ENCODE measurements around the gene KRTAP10-1. TPM values are rescaled to one million over a fixed set of nuclear protein-coding genes. Genes with fewer than 3 reads are reported as not detected.
"Not testable (repeated sequence)": the region's sequence is repeated elsewhere in the genome, so short reads cannot be mapped to it uniquely, and the experiment has no call there.

Gene KRTAP10-1
- total RNA-seq, 4 donors from 2014 or later: not detected

DNA sequence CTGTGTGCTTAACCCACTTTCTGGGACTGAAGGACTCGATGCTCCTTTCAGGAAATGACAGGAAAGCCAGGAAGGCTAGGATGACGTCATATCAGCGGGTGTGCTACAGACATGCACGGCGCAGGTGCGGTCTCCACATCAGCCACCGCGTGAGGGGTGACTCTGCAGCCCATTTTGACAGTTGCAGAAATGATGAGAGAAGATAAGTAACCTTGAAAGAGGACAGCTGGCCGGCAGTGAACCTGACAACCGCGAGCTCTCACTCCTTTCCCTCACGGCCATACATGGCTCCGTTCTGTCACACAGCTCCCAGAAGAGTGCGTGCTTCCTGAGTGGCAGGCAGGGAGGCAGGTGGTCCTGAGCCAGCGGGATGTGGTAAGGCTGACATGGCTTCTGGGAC is 42.1 kb upstream of the KRTAP10-1 start:
- H3K4me3 ChIP-seq: no peak overlapping the region
- DNase-seq: no peak
- no peaks in the 10 kb centered on the region for H3K4me1 ChIP-seq
- intact Hi-C loops (cut with DNase I; ENCODE audit: low total_unique reads): no loop called here
- H3K36me3 ChIP-seq: no peaks in the 10 kb centered on the region
- peaks cover 0 to 4% of the 10 kb centered on the region in 2 donors for H3K27me3 ChIP-seq
- H3K27ac ChIP-seq: no peak overlapping the region
- TF ChIP-seq, protein P1, sequence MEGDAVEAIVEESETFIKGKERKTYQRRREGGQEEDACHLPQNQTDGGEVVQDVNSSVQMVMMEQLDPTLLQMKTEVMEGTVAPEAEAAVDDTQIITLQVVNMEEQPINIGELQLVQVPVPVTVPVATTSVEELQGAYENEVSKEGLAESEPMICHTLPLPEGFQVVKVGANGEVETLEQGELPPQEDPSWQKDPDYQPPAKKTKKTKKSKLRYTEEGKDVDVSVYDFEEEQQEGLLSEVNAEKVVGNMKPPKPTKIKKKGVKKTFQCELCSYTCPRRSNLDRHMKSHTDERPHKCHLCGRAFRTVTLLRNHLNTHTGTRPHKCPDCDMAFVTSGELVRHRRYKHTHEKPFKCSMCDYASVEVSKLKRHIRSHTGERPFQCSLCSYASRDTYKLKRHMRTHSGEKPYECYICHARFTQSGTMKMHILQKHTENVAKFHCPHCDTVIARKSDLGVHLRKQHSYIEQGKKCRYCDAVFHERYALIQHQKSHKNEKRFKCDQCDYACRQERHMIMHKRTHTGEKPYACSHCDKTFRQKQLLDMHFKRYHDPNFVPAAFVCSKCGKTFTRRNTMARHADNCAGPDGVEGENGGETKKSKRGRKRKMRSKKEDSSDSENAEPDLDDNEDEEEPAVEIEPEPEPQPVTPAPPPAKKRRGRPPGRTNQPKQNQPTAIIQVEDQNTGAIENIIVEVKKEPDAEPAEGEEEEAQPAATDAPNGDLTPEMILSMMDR (IDR thresholded peaks at IDR 0.05): no peak
- H3K9me3 ChIP-seq: no peaks in the 10 kb centered on the region

DNA sequence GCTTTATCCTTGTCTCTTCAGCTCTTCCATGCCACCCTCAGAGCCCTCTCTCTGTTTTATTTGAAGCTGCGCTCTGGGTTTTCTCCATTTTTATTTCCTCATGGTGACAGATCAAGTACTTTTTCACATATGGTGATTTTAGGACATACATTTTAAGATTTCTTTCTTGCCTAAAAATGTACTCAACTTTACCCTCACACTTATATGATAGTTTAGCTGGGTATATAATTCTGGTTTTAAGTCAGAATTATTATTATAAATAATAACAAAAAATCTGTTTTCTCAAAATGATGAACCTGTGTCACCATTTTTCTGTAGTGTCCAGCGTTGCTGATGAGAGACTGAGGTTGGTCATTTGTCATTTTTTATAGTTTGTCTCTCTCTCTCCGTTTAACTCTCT is 41.2 kb upstream of the KRTAP10-1 start:
- no peak overlapping the region for H3K27ac ChIP-seq
- H3K36me3 ChIP-seq: no peaks in the 10 kb centered on the region
- no peaks in the 10 kb centered on the region for H3K4me1 ChIP-seq
- H3K4me3 ChIP-seq: no peak overlapping the region
- peaks cover 0 to 4% of the 10 kb centered on the region in 2 donors for H3K27me3 ChIP-seq
- DNase-seq: no peak
- intact Hi-C loops (cut with DNase I; ENCODE audit: low total_unique reads): no loop called here
- TF ChIP-seq, protein P1 (IDR thresholded peaks at IDR 0.05): no peak
- no peak for TF ChIP-seq POLR2A (IDR thresholded peaks at IDR 0.05)
- no peaks in the 10 kb centered on the region for H3K9me3 ChIP-seq

DNA sequence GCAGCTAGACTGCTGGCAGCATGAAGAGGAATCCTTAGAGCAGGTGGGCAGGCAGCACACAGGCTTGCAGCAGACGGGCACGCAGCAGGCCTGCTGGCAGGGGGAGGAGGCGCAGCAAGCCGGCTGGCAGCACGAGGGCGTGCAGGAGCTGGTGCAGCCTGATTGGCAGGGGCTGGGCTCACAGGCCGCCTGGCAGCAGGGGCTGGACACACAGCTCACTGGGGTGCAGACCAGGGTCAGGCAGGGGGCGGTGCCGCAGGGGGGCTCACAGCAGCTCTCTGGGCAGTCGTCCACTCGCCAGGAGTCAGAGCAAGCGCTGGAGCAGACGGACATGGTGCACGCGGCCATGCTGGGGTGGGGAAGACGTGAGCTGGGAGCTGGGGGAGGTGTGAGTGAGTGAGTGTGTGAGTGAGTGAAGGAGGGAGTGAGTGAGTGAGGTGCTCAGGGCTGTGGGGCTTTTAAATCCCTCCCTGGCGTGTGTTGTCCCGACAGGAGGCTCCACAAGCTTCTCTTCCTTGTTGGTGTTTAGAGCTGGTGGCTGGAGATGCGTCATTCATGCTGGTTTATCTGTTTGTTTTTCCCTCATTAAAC is 40.3 kb upstream of the KRTAP10-1 start, which contains the start of gene KRTAP10-5:
TSS of gene KRTAP10-5 (minus strand) at position 374 of the 591 bp plus-strand sequence. CDS start at position 348, 26 bp downstream.
- intact Hi-C loops (cut with DNase I; ENCODE audit: low total_unique reads); H3K27ac ChIP-seq; H3K4me1 ChIP-seq; H3K4me3 ChIP-seq; H3K9me3 ChIP-seq; H3K27me3 ChIP-seq; H3K36me3 ChIP-seq; DNase-seq: not testable (repeated sequence)

DNA sequence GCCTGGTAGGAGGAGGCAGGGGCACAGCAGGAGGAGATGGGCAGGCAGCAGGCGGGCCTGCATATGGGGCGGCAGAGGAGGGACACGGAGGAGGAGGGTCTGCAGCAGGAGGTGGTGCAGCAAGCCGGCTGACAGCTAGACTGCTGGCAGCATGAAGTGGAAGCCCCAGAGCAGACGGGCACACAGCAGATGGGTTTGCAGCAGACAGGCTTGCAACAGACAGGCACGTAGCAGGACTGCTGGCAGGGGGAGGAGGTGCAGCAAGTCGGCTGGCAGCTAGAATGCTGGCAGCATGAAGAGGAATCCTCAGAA is 39.8 kb upstream of the KRTAP10-1 start:
- DNase-seq: no peak
- peaks cover 0 to 4% of the 10 kb centered on the region in 2 donors for H3K27me3 ChIP-seq
- H3K36me3 ChIP-seq: no peaks in the 10 kb centered on the region
- H3K27ac ChIP-seq: no peak overlapping the region
- TF ChIP-seq POLR2A (IDR thresholded peaks at IDR 0.05): no peak
- TF ChIP-seq, protein P1 (IDR thresholded peaks at IDR 0.05): no peak
- H3K4me1 ChIP-seq: no peaks in the 10 kb centered on the region
- H3K9me3 ChIP-seq: no peaks in the 10 kb centered on the region
- no peak overlapping the region for H3K4me3 ChIP-seq
- intact Hi-C loops (cut with DNase I; ENCODE audit: low total_unique reads): no loop called here

DNA sequence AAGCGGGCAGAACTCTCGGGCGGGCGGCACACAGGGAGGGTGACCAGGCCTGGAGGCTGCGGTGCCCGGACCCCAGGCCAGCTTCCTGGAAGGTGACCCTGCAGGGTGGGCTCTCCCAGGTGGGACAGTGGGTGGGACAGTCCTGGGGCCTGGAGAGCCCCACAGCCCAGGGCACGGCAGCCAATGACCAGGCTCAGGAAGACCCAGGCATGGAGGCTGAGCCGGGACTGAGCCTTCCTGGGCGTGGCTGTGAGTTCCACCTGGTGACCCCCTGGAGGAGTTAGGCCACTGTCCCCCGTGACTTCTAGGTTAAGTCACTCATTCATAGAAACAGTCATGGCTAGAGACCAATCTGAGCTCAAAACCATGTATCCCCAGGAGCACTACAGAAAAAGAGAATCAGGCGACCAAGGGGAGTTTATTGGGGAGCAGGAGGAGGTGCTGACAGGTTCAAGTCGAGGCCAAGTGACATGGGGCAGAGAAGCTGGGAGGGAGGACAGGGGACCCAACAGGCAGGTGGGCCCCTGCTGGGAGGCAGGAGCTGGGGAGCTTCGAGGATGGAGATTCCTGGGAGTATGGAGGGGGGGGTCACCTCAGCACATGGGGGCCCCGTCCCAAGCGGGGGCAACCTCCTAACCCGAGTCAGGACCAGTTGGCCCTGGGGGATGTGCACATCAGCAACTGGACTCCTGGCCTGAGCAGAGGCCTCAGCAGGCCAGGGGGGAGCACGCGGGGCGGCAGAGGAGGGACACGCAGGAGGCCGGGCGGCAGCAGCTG is 39.2 kb upstream of the KRTAP10-1 start:
- TF ChIP-seq, protein P1 (IDR thresholded peaks at IDR 0.05): no peak
- intact Hi-C loops (cut with DNase I; ENCODE audit: low total_unique reads): no loop called here
- Histone ChIP-seq H3K36me3 (no peaks in the 10 kb centered on the region), H3K4me3 (no peak overlapping the region), H3K27me3 (peaks cover 0 to 3% of the 10 kb centered on the region in 2 donors), H3K9me3 (no peaks in the 10 kb centered on the region), H3K4me1 (no peaks in the 10 kb centered on the region), H3K27ac (no peak overlapping the region)
- no peak for DNase-seq

All from uterus (tissue), 4 donors.